MM.1S (cell line): ENCODE measurements around the gene ARRDC1.

Source experiments
- DNase-seq: peaks from one replicate; pipeline ENCODE4 v3.0.0-alpha.2; 2015
- H2AFZ ChIP-seq: fragments of 300-600 bp; sonication (generic); 2 replicates; pipeline ENCODE4 v1.6.0; 2016; ENCODE audit warnings: antibody characterized with exemption, low read length
- H3F3A ChIP-seq: fragments of 300-600 bp; sonication (generic); 2 replicates; pipeline ENCODE4 v1.6.1; 2016; ENCODE audit warnings: mild to moderate bottlenecking, antibody characterized with exemption, low read length, moderate library complexity, mixed read lengths; ENCODE audit not compliant: insufficient read depth
- H3K27ac ChIP-seq: fragments of 300-600 bp; sonication (generic); 2 replicates; pipeline ENCODE4 v1.5.1; 2016; ENCODE audit warnings: mild to moderate bottlenecking, low read length
- H3K27me3 ChIP-seq: fragments of 300-600 bp; sonication (generic); replicated peaks from 2 replicates; pipeline ENCODE4 v1.6.0; 2016; ENCODE audit warnings: low read length; ENCODE audit not compliant: insufficient read depth
- H3K36me3 ChIP-seq: fragments of 300-600 bp; sonication (generic); replicated peaks from 2 replicates; pipeline ENCODE4 v1.6.1; 2016; ENCODE audit warnings: mild to moderate bottlenecking, low read length, mixed read lengths; ENCODE audit not compliant: insufficient read depth
- H3K4me1 ChIP-seq: fragments of 300-600 bp; sonication (generic); 2 replicates; pipeline ENCODE4 v1.6.1; 2016; ENCODE audit warnings: low read length, mixed read lengths
- H3K4me2 ChIP-seq: fragments of 300-600 bp; sonication (generic); 2 replicates; pipeline ENCODE4 v1.6.0; 2016; ENCODE audit warnings: low read depth, low read length
- H3K4me3 ChIP-seq: fragments of 300-600 bp; sonication (generic); 2 replicates; pipeline ENCODE4 v1.5.1; 2016; ENCODE audit warnings: low read length, mixed read lengths
- H3K79me2 ChIP-seq: fragments of 300-600 bp; sonication (generic); 2 replicates; pipeline ENCODE4 v1.6.1; 2016; ENCODE audit warnings: mixed run types, low read length, mixed read lengths
- H3K9ac ChIP-seq: fragments of 300-600 bp; sonication (generic); 2 replicates; pipeline ENCODE4 v1.6.1; 2016; ENCODE audit warnings: low read length, mixed read lengths
- H3K9me2 ChIP-seq: fragments of 300-600 bp; sonication (generic); replicated peaks from 2 replicates; pipeline ENCODE4 v1.6.1; 2016; ENCODE audit warnings: mild to moderate bottlenecking, low read length, mixed read lengths; ENCODE audit not compliant: insufficient read depth
- H3K9me3 ChIP-seq: fragments of 300-600 bp; sonication (generic); replicated peaks from 2 replicates; pipeline ENCODE4 v1.6.1; 2016; ENCODE audit warnings: mild to moderate bottlenecking, low read length, mixed read lengths; ENCODE audit not compliant: insufficient read depth
- H4K20me1 ChIP-seq: fragments of 300-600 bp; sonication (generic); 2 replicates; pipeline ENCODE4 v1.6.1; 2016; ENCODE audit warnings: mild to moderate bottlenecking, low read length, moderate library complexity, mixed read lengths; ENCODE audit not compliant: insufficient read depth
- EZH2 ChIP-seq: fragments of 300-600 bp; sonication (generic); optimal IDR thresholded peaks from 2 replicates; pipeline ENCODE3; 2017; ENCODE audit warnings: low read depth, mild to moderate bottlenecking, antibody characterized with exemption, low read length, mixed read lengths
- EZH2phosphoT487 ChIP-seq: fragments of 300-600 bp; sonication (generic); IDR thresholded peaks from 2 replicates; pipeline ENCODE4 v1.6.1; 2018; ENCODE audit warnings: antibody characterized with exemption, low read length
- TF ChIP-seq, protein P1 (sequence below): fragments of 300-600 bp; sonication (generic); IDR thresholded peaks from 2 replicates; pipeline ENCODE4 v1.5.1; 2016; ENCODE audit warnings: antibody characterized with exemption, low read length, mixed read lengths

ARRDC1 gene

DNA sequence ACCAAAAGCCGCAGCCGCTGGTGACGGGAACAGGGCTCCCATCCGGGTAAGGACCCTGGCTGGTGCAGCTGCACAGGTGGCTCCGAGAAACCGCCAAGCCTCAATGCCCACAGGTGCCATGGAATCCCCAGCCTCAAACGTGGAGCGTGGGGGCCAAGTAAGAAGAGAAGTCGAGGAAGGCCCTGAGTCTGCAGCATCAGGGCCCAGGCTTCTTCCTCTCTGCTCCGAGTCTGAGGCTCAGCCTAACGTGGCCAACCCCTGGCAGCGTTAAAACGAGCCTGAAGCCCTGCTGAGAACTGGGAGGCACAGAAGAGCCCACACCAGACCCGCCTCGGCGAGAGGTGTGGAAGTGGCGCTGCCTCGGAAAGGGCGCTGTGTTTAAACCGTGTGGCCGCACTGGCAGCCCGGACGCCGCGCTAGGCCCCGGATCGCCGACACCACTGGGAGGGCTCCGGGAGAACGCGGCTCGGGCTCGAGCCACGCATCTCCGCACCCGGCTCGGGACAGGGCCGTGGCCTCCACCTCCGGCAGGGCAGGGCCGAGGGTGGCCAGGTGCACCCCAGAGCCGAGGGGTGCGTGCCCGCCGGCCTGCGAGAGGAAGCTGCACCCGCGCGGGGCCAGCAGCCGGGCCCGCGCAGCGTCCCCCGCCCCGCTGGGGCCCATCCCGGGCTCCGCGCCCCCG, 15.9 kb upstream of the ARRDC1 start:
- peak; percentile 26 for DNase-seq
- H3K9me2 ChIP-seq, result no peaks in the 10 kb centered on the region
- H3K4me1 ChIP-seq, result peaks cover 6% of the 10 kb centered on the region
- H3K79me2 ChIP-seq, result peaks cover 36% of the 10 kb centered on the region
- no peaks in the 10 kb centered on the region for H3K9me3 ChIP-seq
- H3K27me3 ChIP-seq, result no peaks in the 10 kb centered on the region
- TF ChIP-seq, protein P1, sequence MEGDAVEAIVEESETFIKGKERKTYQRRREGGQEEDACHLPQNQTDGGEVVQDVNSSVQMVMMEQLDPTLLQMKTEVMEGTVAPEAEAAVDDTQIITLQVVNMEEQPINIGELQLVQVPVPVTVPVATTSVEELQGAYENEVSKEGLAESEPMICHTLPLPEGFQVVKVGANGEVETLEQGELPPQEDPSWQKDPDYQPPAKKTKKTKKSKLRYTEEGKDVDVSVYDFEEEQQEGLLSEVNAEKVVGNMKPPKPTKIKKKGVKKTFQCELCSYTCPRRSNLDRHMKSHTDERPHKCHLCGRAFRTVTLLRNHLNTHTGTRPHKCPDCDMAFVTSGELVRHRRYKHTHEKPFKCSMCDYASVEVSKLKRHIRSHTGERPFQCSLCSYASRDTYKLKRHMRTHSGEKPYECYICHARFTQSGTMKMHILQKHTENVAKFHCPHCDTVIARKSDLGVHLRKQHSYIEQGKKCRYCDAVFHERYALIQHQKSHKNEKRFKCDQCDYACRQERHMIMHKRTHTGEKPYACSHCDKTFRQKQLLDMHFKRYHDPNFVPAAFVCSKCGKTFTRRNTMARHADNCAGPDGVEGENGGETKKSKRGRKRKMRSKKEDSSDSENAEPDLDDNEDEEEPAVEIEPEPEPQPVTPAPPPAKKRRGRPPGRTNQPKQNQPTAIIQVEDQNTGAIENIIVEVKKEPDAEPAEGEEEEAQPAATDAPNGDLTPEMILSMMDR, result no peak
- TF ChIP-seq EZH2phosphoT487 (no peak), EZH2 (no peak)
- no peaks in the 10 kb centered on the region; the same call in 1 of the 2 replicates for H4K20me1 ChIP-seq
- H3F3A ChIP-seq, result no peaks in the 10 kb centered on the region
- H3K9ac ChIP-seq, result peak overlapping the region; percentile 87
- H3K36me3 ChIP-seq, result peaks cover 6% of the 10 kb centered on the region; the same call in 1 of the 2 replicates
- 0 out of 2 replicates have a peak overlapping the region, but pooled peaks have one; percentile 15 for H2AFZ ChIP-seq
- peak overlapping the region; percentile 100 for H3K4me2 ChIP-seq
- H3K27ac ChIP-seq, result peak overlapping the region; percentile 13; the same call in 1 of the 2 replicates
- H3K4me3 ChIP-seq, result peak overlapping the region; percentile 93

DNA sequence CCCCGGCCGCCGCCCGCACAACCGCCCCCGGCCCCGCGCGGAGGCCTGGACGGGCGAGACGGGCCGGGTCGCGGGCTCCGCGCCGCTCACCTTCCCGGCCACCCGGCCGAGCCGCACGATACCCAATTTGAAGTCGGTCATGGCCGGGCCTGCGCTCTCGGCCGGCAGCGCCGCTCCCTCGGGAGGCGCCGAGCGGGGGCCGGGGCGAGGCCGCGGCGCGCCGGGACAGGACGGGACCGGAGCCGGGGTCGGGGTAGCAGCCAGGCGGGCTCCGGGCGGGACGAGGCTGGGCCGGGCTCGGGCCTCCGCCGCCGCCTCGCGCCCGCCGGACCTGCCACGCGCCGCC, 15.4 kb upstream of the ARRDC1 start:
- Histone ChIP-seq H3K27ac (no peak overlapping the region), H3K4me2 (no peak overlapping the region), H3K9me2 (no peaks in the 10 kb centered on the region), H3K9me3 (no peaks in the 10 kb centered on the region), H4K20me1 (no peaks in the 10 kb centered on the region; the same call in 1 of the 2 replicates), H3K36me3 (peaks cover 6% of the 10 kb centered on the region; the same call in 1 of the 2 replicates), H2AFZ (no peak overlapping the region), H3K27me3 (no peaks in the 10 kb centered on the region), H3K79me2 (peaks cover 36% of the 10 kb centered on the region), H3F3A (no peaks in the 10 kb centered on the region), H3K9ac (no peak overlapping the region; the same call in 1 of the 2 replicates), H3K4me3 (peak overlapping the region; percentile 93; the same call in 1 of the 2 replicates), H3K4me1 (peaks cover 6% of the 10 kb centered on the region)
- DNase-seq, result no peak
- no peak for TF ChIP-seq EZH2phosphoT487
- TF ChIP-seq, protein P1, result no peak
- TF ChIP-seq EZH2, result no peak

DNA sequence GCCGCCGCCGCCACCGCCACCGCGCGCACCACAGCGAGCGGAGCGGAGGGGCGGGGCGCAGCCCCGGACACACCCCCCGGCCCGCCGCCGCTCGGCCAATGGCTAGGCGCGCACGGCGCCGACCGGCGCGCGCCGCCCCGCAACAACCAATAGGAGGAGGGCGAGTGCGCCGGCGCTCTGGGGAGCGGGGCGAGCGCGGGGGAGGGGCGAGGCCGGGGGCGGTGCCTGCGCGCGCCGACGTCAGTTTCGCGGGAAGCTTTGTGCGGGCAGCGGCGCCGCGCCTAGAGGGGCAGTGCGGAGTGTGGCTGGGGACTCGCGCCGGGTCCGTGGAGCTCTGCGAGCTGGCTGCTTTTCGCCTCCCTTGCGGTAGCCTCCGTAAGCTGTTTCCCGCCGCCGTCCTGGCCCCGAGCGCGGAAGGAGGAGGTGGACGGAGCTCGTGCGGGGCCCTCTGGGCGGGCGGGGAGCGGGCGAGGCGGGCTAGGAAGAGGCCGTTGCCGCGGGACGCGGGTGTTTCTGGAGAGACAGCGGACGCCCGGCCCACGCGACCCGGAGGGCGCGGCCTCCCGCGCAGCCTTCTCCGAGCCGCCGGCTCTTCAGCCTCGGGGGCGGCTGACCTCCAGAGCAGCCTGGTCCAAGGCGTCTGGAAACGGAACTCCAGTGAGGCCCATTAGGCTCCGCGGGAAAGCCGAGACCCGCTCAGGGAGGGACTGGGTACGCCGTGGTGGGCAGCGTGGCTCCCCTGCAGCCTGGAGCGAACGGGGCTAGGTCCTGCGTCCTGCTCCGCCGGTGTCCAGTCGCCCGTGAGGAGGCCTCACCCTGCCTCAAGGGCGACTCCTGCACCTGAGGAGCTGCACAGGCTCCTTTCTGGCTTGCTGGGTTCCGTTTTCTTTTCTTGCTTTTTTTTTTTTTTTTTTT, 14.8 kb upstream of the ARRDC1 start, which contains the start of gene ZMYND19:
TSS of gene ZMYND19 (minus strand) at position 44 of the 915 bp plus-strand sequence. CDS start 249 bp downstream, outside the sequence.
- H3K4me1 ChIP-seq, result peaks cover 6% of the 10 kb centered on the region
- DNase-seq, result peak; percentile 87
- peak within 1 kb of the TSS; percentile 82 for H2AFZ ChIP-seq
- no peaks in the 10 kb centered on the region for H3K27me3 ChIP-seq
- no peaks in the 10 kb centered on the region for H3K9me2 ChIP-seq
- TF ChIP-seq, protein P1, result no peak
- no peak for TF ChIP-seq EZH2phosphoT487
- TF ChIP-seq EZH2, result no peak
- H3K79me2 ChIP-seq, result peaks cover 36% of the 10 kb centered on the region
- peak within 1 kb of the TSS; percentile 87 for H3K9ac ChIP-seq
- H3K9me3 ChIP-seq, result no peaks in the 10 kb centered on the region
- H3K4me2 ChIP-seq, result peak within 1 kb of the TSS; percentile 100
- H4K20me1 ChIP-seq, result no peaks in the 10 kb centered on the region; the same call in 1 of the 2 replicates
- peaks cover 6% of the 10 kb centered on the region; the same call in 1 of the 2 replicates for H3K36me3 ChIP-seq
- H3K27ac ChIP-seq, result peak within 1 kb of the TSS; percentile 13; the same call in 1 of the 2 replicates
- H3F3A ChIP-seq, result no peaks in the 10 kb centered on the region
- H3K4me3 ChIP-seq, result peak within 1 kb of the TSS; percentile 93
